DMS79 (cell line): ENCODE results near the gene MEGF11.

Source experiments
- DNase-seq: peaks from one replicate; lab custom pipeline; 2025; lab: John Stamatoyannopoulos, UW

The MEGF11 gene

GRCh38 chr15:66114863-66115425, 138.6 kb downstream of the MEGF11 start:
- no peak for DNase-seq

DNA sequence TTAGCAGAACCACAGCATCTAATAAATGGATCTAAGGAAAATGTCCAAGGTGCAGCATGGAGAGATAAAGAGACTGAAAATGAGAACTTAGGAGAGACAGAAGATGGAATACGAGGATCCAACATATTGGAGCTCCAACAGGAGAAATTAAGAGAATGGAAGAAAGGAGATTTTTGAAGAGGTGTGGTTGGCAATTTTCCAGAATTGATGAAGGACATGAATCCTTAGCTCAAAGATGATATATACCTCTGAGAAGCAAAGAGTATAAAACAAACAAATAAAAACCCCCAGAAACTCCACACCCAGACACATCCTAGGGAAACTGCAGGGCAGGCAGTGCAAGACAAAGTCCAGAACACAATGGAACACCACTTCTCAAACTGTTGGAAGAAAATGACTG, 141.2 kb downstream of the MEGF11 start:
- DNase-seq, result no peak

GRCh38 chr15:66111363-66111762, 142.2 kb downstream of the MEGF11 start:
- DNase-seq, result no peak

DNA sequence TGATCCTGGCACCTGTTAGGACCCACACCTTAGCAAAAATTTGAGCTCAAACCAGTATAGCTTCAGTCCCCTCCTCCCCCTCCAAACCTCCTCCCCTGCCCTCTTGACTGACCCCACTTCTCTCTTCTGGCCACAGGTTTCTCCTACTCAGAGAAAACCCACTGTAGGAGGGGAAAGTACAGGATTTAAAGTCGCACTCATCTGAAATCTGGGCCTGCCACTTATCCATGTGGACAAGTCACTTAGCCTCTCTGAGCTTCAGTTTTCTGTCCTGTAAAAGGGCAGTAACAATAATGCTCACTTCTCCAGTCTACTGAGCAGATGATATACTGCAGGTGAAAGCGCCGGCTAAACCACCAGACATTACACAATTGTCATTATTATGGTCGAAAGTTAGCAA, 142.7 kb downstream of the MEGF11 start:
- DNase-seq, result no peak

DNA sequence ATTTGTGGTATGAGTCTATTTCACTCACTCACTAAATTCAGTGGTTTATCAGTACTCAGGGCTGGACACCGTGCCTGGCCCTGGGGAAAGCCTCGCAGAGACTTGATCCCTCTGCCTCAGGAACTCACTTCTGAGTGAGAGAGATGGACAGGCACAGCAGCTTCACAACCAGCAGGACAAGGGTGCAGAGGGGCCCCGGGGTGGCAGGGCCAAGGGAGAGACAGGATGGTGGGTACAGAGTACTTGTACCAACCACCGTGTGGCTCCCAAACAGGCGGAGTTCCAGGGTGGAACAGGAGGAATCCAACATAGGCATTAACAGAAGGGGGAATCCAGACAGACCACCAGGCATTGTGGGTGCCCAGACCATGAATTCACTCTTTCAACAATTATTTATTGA, 143.7 kb downstream of the MEGF11 start:
- DNase-seq, result no peak

- no peak for DNase-seq
Measured at GRCh38 chr15:66108483-66109265, 144.9 kb downstream of the MEGF11 start.

DNA sequence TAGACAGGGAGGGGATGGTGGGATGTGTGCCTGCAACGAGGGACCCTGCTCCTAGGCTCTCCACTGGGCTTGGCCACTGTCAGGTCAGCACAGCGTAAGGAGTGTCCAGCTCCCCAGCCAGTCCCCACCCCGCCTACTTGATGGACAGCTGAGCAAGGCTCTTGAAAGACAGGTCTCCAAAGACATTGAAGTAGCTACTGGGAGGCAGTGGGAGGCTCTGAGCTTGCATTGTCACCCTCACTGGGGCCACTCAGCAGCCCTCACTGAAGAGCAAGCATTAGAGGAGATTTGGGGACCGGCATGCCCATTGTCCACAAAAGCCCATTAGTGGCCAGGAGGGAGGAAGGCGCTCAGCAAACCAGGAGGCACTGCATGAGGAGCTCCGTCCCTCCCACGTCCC, 146.5 kb downstream of the MEGF11 start:
- DNase-seq, result no peak

DNA sequence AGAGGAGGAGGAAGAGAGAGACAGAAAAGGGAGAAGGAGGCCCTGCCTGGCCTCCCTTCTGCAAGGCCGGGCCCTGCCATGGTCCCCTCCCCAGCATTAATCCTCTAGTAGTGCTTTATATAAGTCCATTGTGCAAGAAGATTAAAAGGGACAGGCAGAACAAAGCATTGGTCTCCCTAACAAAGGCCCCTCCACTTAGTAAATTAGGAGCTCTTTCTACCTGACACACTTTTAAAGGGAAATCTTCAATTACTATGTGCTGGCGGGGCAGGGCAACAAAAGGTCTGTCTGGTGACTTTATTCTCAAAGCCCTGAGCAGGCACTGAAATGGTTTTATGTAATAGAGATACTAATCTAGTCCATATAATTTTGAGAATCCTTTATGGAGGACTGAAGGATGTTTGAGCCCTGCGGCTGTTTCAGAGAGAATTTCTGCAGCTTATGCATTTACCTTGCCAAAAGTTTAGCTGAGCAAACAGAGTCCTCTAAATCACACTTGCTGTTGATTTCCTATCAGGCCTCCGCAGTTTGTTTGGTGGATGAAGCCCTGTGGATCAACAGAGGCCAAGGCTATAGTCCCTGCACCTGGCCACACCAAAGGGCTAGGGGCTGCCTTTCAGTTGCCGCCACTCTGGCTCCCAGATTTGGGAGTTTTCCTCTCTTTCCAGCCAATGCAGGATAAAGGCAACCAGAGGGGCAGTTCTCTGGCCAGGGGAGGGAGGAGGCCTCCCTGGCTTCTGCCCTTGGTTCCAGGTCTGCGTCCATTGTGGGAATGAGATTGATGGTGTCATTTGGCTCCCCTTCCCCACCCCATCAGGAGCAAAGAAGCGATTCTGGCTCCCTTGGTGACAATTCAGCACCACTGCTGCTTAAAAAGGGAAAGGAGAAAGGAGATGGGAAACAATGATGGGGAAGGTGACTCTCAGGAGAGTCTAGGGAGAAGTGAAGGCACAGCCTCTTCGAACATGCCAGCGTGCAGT, 148.0 kb downstream of the MEGF11 start:
- no peak for DNase-seq

GRCh38 chr15:66103293-66103590, 150.3 kb downstream of the MEGF11 start:
- DNase-seq, result no peak

- DNase-seq, result no peak
Measured at GRCh38 chr15:66102563-66103292, 150.8 kb downstream of the MEGF11 start.

DNA sequence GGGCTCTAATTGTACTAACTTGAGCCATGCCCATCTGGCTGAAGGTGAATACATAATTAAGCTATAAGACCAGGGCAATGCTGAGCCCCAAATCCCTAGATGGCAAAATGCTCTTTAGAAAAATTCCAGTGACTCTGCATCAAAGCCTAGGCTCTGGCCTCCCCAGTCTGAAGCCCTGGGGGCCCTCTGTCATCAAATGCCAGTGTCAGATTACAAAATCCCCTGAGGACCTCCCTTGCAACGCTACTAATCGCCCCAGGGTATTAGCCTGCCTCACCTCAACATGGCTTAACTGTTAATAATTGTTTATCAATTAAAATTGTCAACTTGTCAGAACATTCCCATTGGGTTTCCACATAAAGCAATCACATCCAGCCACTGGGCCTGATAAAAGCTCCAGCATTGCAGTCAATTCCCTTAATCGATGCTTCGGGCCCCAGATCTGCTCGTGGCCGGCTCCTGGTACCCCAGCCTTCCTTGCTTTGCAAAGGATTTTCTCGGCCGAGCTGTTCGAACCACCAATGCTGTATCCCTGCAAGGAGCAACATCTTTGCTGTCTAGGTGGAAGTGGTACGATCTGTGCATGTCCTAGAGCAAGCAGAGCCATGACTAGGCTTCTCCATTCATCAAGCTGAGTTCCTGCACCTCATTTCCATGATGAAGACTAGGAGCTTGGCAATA, 151.7 kb downstream of the MEGF11 start:
- no peak for DNase-seq

- DNase-seq, result no peak
Measured at GRCh38 chr15:66100761-66101160, 152.8 kb downstream of the MEGF11 start.

DNA sequence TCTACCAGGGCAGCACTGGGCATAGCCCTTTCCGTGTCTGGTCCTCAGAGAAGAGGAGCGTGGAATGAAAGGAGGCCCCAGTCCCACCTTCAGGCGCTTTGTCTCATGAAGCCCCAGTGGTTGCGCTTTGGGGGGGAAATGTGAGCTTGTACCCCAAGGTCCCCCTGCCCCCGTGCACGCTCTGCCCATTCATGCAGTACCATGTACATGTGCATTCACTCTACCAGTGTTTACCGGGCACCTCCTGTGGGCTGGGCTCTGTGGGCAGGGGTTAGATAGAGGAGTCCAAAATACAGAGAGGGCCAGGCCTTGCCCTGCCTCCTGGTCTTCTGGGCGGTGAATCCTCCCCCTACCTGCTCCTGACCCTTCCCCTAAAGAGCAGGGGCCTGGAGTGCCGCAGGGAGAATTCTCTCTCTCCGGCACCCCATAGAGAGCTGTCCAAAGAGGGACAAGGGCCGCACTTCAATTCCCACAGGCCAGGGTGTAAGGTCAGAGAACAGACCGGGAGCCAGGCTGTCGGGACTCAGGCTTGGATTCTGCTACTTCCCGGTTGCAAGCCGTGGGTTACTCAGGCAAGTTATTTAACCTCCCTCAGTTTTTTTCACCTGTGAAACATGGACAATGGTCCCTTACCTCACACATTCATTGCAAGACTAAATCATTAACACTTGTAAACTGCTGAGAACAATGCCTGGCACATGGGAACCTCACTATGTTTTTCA, 153.4 kb downstream of the MEGF11 start:
- DNase-seq, result no peak

DNA sequence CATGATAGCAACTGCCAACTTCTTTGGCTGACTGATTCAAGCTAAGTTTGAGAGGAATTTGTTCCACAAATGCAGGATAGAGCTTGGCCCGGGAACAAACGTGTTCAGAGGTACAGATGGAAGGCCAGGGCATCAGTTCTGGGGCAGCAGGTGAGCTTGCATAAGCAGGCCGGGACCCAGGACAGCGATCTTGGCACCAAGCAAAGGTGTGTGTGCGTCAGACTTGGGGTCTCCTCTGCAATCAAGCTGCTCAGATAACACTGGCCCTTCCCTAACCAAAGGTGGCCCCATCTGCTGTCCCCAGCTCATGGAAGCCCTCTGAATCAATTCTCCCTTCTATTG, 155.6 kb downstream of the MEGF11 start:
- DNase-seq, result no peak

DNA sequence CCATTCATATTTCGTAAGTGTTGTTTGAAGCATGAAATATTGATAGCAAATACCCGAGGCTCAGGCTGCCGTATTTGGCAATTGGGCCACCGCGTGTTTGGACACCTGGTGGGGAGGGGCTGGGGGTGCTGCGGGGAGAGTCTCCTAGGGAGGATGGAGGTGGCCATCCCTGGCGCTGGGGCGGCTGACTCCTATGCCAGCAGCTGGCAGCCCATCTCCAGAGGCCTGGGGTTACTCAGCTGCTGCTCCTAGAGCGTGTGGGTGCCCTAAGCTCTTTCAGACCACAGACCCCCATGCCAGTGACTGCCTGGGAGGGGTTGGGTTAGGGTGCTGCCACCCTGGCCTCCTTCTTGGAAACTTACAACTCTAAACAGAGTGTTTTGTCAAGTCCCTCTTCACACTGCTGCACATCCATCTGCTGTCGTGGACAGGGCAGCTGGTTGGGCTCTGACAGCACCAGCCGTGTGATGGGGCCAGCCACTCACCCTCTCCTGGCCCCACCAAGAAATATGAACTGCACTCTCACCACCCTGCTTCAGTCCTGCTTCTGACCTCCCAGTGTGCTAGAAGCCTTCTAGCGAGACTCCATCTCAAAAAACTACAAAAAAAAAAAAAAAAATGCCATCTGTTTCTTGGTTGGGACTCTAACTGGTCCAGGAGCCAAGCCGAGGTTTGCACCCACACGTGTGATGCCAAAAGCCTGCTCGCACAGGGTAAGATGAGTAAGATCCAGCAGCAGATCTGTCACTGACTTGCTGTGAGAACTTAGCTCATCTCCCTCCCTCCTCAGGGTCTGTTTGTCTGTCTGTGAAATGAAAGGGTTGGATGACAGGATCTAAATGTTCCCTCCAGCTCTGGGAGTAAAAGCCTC, 156.2 kb downstream of the MEGF11 start:
- no peak for DNase-seq

DNA sequence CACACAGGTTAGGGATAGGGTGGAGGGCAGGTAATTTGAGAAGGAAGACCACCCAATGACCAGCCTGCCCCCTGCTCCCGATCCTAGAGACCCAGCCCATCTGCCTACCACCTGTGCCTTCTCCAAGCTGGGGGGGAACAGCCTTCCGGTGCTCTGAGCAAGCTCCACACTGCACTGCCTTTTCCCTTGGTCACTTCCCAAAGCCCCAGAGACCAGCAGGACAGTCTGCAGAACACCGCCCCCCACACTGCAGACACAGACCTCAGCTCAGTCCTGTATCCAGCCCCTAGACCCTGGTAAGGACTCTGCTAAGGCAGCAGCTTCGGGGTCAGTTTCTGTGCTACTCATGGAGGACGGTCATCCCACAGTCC, 156.9 kb downstream of the MEGF11 start:
- DNase-seq, result no peak

DNA sequence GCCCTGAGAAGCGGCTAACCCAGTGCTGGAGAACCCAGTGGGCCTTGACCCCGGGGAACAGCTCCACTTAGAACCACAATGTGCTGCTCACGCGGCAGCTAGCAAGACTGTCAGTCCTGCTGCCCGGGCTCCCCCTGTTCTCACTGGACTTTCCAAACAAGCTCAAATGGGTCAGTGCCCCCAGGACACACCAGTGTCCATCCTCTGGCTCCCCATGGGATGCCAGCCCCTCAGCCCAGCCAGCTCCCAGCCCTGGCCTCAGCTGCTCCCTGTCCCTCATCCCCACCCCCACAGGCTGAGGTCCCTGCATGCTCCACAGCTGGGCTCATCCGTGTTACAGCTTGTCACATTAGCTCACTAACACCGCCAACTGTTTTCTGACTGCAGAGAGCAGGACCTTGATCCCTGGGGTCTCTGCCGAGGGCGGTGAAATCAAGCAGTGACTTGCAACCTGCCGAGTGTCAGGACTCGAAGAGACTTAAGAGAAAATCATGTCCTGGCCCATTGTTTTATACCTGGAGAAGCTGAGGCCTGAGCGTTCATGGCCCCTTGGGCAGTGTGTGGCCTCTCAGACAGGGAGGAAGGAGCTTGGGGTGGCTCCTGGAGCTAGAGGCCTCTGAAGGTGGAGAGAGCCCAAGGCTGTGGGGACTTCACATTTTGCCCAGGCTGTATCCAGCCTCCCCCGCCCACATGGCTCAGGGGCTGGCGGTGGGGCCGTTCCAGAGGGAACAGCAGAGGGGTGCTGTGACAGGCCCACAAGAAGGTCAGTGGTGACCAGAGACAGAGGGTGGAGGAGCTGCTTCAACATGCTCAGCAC, 157.5 kb downstream of the MEGF11 start:
- no peak for DNase-seq

GRCh38 chr15:66094331-66094730, 159.2 kb downstream of the MEGF11 start:
- no peak for DNase-seq
